NCI-H187 treated with DMSO at 0.1 percent for 48 hours (cell line): ENCODE results near the gene GNPDA1.
A peak's percentile ranks its signal among the peaks of the same experiment; 100 is the strongest.

Experiments
- DNase-seq: peaks from one replicate; lab custom pipeline; 2025; lab: John Stamatoyannopoulos, UW

GNPDA1 gene

GRCh38 chr5:141992349-141992963 lies 20.4 kb downstream of the GNPDA1 start:
- DNase-seq = no peak

- DNase-seq = no peak
These were observed 23.1 kb downstream of the GNPDA1 start for GRCh38 chr5:141989720-141990119.

- no peak for DNase-seq
These were observed 26.8 kb downstream of the GNPDA1 start for GRCh38 chr5:141986072-141986471.

GRCh38 chr5:141982626-141983025 lies 30.2 kb downstream of the GNPDA1 start:
- DNase-seq = no peak

GRCh38 chr5:141978389-141978788 lies 34.4 kb downstream of the GNPDA1 start:
- DNase-seq = no peak

- no peak for DNase-seq
These were observed 36.7 kb downstream of the GNPDA1 start for GRCh38 chr5:141976176-141976575.

GRCh38 chr5:141973871-141974595 lies 38.8 kb downstream of the GNPDA1 start:
- DNase-seq = no peak

- DNase-seq = no peak
These were observed 42.8 kb downstream of the GNPDA1 start for GRCh38 chr5:141969783-141970771.

- DNase-seq = peak; percentile 29
These were observed 43.8 kb downstream of the GNPDA1 start, which contains the start of gene RNF14 for GRCh38 chr5:141968914-141969608. Gene RNF14, plus strand, starts transcription at chr5:141969105. Its CDS starts 4,484 bp downstream, at chr5:141973589.

- no peak for DNase-seq
These were observed 45.9 kb downstream of the GNPDA1 start for GRCh38 chr5:141966963-141967333.

GRCh38 chr5:141966275-141966962 lies 46.4 kb downstream of the GNPDA1 start:
- no peak for DNase-seq

GRCh38 chr5:141965071-141965470 lies 47.8 kb downstream of the GNPDA1 start:
- DNase-seq = no peak

- no peak for DNase-seq
These were observed 49.1 kb downstream of the GNPDA1 start for GRCh38 chr5:141963701-141964100.

GRCh38 chr5:141961466-141961865 lies 51.4 kb downstream of the GNPDA1 start:
- DNase-seq = no peak

GRCh38 chr5:141960449-141961323 lies 52.1 kb downstream of the GNPDA1 start:
- no peak for DNase-seq

GRCh38 chr5:141960018-141960417 lies 52.8 kb downstream of the GNPDA1 start:
- no peak for DNase-seq

GRCh38 chr5:141958546-141959172 lies 54.2 kb downstream of the GNPDA1 start:
- no peak for DNase-seq

GRCh38 chr5:141958113-141958512 lies 54.7 kb downstream of the GNPDA1 start, which contains the start of gene PCDH12:
Gene PCDH12, minus strand, starts transcription at chr5:141958202. Its CDS starts 351 bp downstream, at chr5:141957851.
- DNase-seq = no peak

- DNase-seq = no peak
These were observed 55.3 kb downstream of the GNPDA1 start for GRCh38 chr5:141957367-141957996.
